ENCODE data around the gene BCAS4.

DNA sequence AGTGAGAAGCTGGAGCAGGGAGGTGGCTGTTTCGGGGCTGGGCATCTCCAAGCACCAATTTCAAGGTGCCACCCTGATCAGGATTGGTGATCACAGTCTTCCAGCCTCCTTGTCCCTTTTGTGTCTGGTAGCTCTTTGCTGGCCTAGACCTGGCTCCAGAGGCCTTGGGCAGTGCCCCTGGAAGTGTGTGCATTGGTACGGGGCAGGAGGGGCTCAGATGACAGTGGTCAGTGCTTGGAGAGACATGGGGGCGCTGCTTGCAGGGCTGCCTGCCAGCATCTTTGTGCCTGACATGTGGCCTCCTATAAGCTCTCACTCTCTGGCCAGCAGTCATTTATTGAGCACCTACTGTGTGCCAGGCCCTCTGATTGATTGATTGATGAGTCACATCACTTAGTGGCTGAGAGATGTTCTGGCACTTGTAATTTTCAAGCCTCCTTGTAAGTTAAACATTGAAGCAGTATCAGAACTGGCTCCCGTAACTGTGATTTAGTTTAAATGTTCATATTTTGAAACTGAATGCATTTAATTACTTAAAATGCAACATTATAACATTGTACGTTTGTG is 61.7 kb downstream of the BCAS4 start:
- TF ChIP-seq ZNF331 (CRISPR knock-in tag; IDR thresholded peaks at IDR 0.05; ENCODE audit: low read depth) (no peak), NANOG (IDR thresholded peaks at IDR 0.05; ENCODE audit: borderline replicate concordance) (no peak), CTCF (conservative IDR thresholded peaks at IDR 0.05; ENCODE audit: low read depth in 2 of 2) (no peak), JUNB (IDR thresholded peaks at IDR 0.05; ENCODE audit: unreplicated experiment) (no peak)
- TF ChIP-seq, protein P1, sequence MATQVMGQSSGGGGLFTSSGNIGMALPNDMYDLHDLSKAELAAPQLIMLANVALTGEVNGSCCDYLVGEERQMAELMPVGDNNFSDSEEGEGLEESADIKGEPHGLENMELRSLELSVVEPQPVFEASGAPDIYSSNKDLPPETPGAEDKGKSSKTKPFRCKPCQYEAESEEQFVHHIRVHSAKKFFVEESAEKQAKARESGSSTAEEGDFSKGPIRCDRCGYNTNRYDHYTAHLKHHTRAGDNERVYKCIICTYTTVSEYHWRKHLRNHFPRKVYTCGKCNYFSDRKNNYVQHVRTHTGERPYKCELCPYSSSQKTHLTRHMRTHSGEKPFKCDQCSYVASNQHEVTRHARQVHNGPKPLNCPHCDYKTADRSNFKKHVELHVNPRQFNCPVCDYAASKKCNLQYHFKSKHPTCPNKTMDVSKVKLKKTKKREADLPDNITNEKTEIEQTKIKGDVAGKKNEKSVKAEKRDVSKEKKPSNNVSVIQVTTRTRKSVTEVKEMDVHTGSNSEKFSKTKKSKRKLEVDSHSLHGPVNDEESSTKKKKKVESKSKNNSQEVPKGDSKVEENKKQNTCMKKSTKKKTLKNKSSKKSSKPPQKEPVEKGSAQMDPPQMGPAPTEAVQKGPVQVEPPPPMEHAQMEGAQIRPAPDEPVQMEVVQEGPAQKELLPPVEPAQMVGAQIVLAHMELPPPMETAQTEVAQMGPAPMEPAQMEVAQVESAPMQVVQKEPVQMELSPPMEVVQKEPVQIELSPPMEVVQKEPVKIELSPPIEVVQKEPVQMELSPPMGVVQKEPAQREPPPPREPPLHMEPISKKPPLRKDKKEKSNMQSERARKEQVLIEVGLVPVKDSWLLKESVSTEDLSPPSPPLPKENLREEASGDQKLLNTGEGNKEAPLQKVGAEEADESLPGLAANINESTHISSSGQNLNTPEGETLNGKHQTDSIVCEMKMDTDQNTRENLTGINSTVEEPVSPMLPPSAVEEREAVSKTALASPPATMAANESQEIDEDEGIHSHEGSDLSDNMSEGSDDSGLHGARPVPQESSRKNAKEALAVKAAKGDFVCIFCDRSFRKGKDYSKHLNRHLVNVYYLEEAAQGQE (IDR thresholded peaks at IDR 0.05; ENCODE audit: unreplicated experiment), result no peak

Data from GM23338 (cell line).